IMR-90 (cell line): ENCODE data around the gene SEPTIN8. TPM values are rescaled to one million over a fixed set of nuclear protein-coding genes. Genes with fewer than 3 reads are reported as not detected.

Experiments
- ATAC-seq: fragments of 200-7000 bp; cut with Tn5 transposase; 2 replicates; pipeline ENCODE4 v1.9.1; 2020; ENCODE audit warnings: low read depth, mild to moderate bottlenecking, moderate library complexity
- Bru-seq: library from RNA; stranded (reverse); fragments of 400-500 nt; gene quantifications from one replicate; lab custom pipeline; 2021; lab: Mats Ljungman, UMichigan
- BruChase-seq, 2 experiments: library from RNA; stranded (reverse); fragments of 400-500 nt; gene quantifications; one replicate each; lab custom pipeline; 2021; lab: Mats Ljungman, UMichigan
- BruUV-seq: library from RNA; stranded (reverse); fragments of 400-500 nt; replicated peaks from 2 replicates; lab custom pipeline; 2021; lab: Mats Ljungman, UMichigan
- CTCF ChIA-PET: fragments of 300-600 bp; formaldehyde crosslinking; extraction: SDS; loops from one replicate; lab custom pipeline; 2021; ENCODE audit warnings: antibody characterized with exemption; lab: Yijun Ruan, JAX
- POLR2A ChIA-PET: fragments of 300-600 bp; sonication (Branson Sonifier 250); formaldehyde crosslinking; loops from one replicate; lab custom pipeline; 2022; ENCODE audit warnings: antibody characterized with exemption; ENCODE audit not compliant: unreplicated experiment; lab: Charles Lee
- DNase-seq: peaks from one replicate; pipeline ENCODE4 v3.0.0; 2013
- H2AFZ ChIP-seq: replicated peaks from 2 replicates; pipeline ENCODE3; 2013; ENCODE audit warnings: low read length, mild to moderate bottlenecking; ENCODE audit not compliant: poor library complexity
- H2AK5ac ChIP-seq: 2 replicates; pipeline ENCODE4 v1.6.1; 2013; ENCODE audit warnings: low read depth, low read length, inconsistent platforms
- H2AK9ac ChIP-seq: replicated peaks from 2 replicates; pipeline ENCODE3; 2013; ENCODE audit warnings: mild to moderate bottlenecking, low read depth, low read length, moderate library complexity; ENCODE audit not compliant: poor library complexity
- H2BK120ac ChIP-seq: 2 replicates; pipeline ENCODE4 v1.6.1; 2013; ENCODE audit warnings: low read depth, low read length, inconsistent platforms
- H2BK15ac ChIP-seq: 3 replicates; pipeline ENCODE4 v1.6.1; 2013; ENCODE audit warnings: low read depth, low read length, inconsistent platforms
- H2BK20ac ChIP-seq: 2 replicates; pipeline ENCODE4 v1.6.1; 2013; ENCODE audit warnings: low read depth, mild to moderate bottlenecking, inconsistent platforms, low read length, moderate library complexity
- H2BK5ac ChIP-seq: 2 replicates; pipeline ENCODE4 v1.6.1; 2013; ENCODE audit warnings: mild to moderate bottlenecking, low read depth, low read length, inconsistent platforms; ENCODE audit not compliant: poor library complexity, severe bottlenecking
- H3K14ac ChIP-seq: replicated peaks from 2 replicates; pipeline ENCODE4 v1.6.1; 2013; ENCODE audit warnings: low read depth, low read length, inconsistent platforms
- H3K18ac ChIP-seq: 2 replicates; pipeline ENCODE4 v1.6.1; 2013; ENCODE audit warnings: low read depth, low read length, control low read depth
- H3K23ac ChIP-seq: 2 replicates; pipeline ENCODE4 v1.6.1; 2013; ENCODE audit warnings: low read depth, low read length, inconsistent platforms
- H3K27ac ChIP-seq: 2 replicates; pipeline ENCODE4 v1.5.1; 2013; ENCODE audit warnings: mild to moderate bottlenecking, control low read depth, low read length; ENCODE audit not compliant: insufficient read depth
- H3K27me3 ChIP-seq: 2 replicates; pipeline ENCODE4 v1.6.1; 2013; ENCODE audit warnings: low read length; ENCODE audit not compliant: control insufficient read depth, insufficient read depth
- H3K36me3 ChIP-seq: 2 replicates; pipeline ENCODE4 v1.6.1; 2013; ENCODE audit warnings: low read length, mixed read lengths; ENCODE audit not compliant: control insufficient read depth, insufficient read depth
- H3K4ac ChIP-seq: 2 replicates; pipeline ENCODE4 v1.6.1; 2013; ENCODE audit warnings: low read depth, low read length, inconsistent platforms
- H3K4me1 ChIP-seq: 2 replicates; pipeline ENCODE4 v1.6.1; 2013; ENCODE audit warnings: low read length, mixed read lengths; ENCODE audit not compliant: control insufficient read depth, insufficient read depth
- H3K4me2 ChIP-seq: 2 replicates; pipeline ENCODE4 v1.6.1; 2013; ENCODE audit warnings: low read depth, mild to moderate bottlenecking, control low read depth, low read length, moderate library complexity
- H3K4me3 ChIP-seq: 2 replicates; pipeline ENCODE4 v1.5.1; 2013; ENCODE audit warnings: low read depth, mild to moderate bottlenecking, control low read depth, low read length, moderate library complexity; ENCODE audit not compliant: insufficient read depth
- H3K56ac ChIP-seq: 2 replicates; pipeline ENCODE4 v1.6.1; 2013; ENCODE audit warnings: low read length, inconsistent platforms; ENCODE audit not compliant: insufficient read depth; ENCODE audit errors: extremely low read depth
- H3K79me1 ChIP-seq, 2 experiments: 2 replicates each; pipeline ENCODE4 v1.6.1; 2013; ENCODE audit warnings: low read length in 2 of 2, inconsistent platforms in 1 of 2, low read depth in 1 of 2
- H3K9ac ChIP-seq: 2 replicates; pipeline ENCODE4 v1.6.1; 2013; ENCODE audit warnings: low read depth, low read length, control low read depth
- H3K9me1 ChIP-seq: 2 replicates; pipeline ENCODE4 v1.6.1; 2013; ENCODE audit warnings: low read length, inconsistent platforms; ENCODE audit not compliant: insufficient read depth
- H3K9me3 ChIP-seq: 2 replicates; pipeline ENCODE4 v1.6.1; 2013; ENCODE audit warnings: low read length; ENCODE audit not compliant: control insufficient read depth, insufficient read depth
- H4K20me1 ChIP-seq: 2 replicates; pipeline ENCODE4 v1.6.1; 2013; ENCODE audit warnings: low read length, inconsistent platforms; ENCODE audit not compliant: insufficient read depth
- H4K5ac ChIP-seq: 2 replicates; pipeline ENCODE4 v1.6.1; 2013; ENCODE audit warnings: mild to moderate bottlenecking, low read depth, low read length, control low read depth
- H4K8ac ChIP-seq, 2 experiments: 2 replicates each; pipeline ENCODE4 v1.6.1; 2013; ENCODE audit warnings: low read depth in 2 of 2, low read length in 2 of 2, control low read depth in 1 of 2, inconsistent platforms in 1 of 2
- H4K91ac ChIP-seq: 2 replicates; pipeline ENCODE4 v1.6.1; 2013; ENCODE audit warnings: low read depth, low read length, inconsistent platforms; ENCODE audit not compliant: insufficient read depth
- CTCF ChIP-seq: conservative IDR thresholded peaks from 2 replicates; pipeline ENCODE4 v1.5.1; 2012; ENCODE audit warnings: mild to moderate bottlenecking, low read depth, low read length, improper control_type of control experiment
- ELK1 ChIP-seq: fragments of 150-350 bp; IDR thresholded peaks from 2 replicates; pipeline ENCODE4 v1.6.1; 2016; ENCODE audit warnings: low read depth, mild to moderate bottlenecking, low read length, moderate library complexity, borderline replicate concordance
- FOS ChIP-seq: fragments of 150-350 bp; IDR thresholded peaks from 2 replicates; pipeline ENCODE4 v1.6.1; 2016; ENCODE audit warnings: low read depth, low read length
- MAZ ChIP-seq: IDR thresholded peaks from 2 replicates; pipeline ENCODE4 v1.6.1; 2012; ENCODE audit warnings: low read depth, mild to moderate bottlenecking, low read length, improper control_type of control experiment, moderate library complexity, borderline replicate concordance
- RAD21 ChIP-seq: IDR thresholded peaks from 2 replicates; pipeline ENCODE4 v1.6.1; 2012; ENCODE audit warnings: low read length, improper control_type of control experiment
- USF2 ChIP-seq: fragments of 150-350 bp; IDR thresholded peaks from 2 replicates; pipeline ENCODE4 v1.6.1; 2017; ENCODE audit warnings: mild to moderate bottlenecking, antibody characterized with exemption, low read length, low read depth
- WGBS, 2 experiments: methylation state at CpG; one replicate each; pipeline versions ENCODE4 v1.1.5 to v1.1.7; 2013; ENCODE audit warnings: missing lambda C conversion rate in 2 of 2; ENCODE audit not compliant: insufficient read length in 1 of 2; ENCODE audit errors: extremely low coverage in 2 of 2; 5-methylcytosine and 5-hydroxymethylcytosine counted together
- dilution Hi-C: fragments of 300-500 bp; cut with HindIII; formaldehyde crosslinking; loops from one replicate; pipeline ENCODE4 v1.14.3; 2018; ENCODE audit warnings: low sequenced_read_pairs; ENCODE audit not compliant: unreplicated experiment
- in situ Hi-C: fragments of 300-500 bp; cut with MboI; formaldehyde crosslinking; loops from 3 replicates; pipeline ENCODE4 v1.14.3; 2019; ENCODE audit warnings: low sequenced_read_pairs, inconsistent platforms, mixed read lengths
- intact Hi-C: fragments of 100-400 bp; cut with micrococcal nuclease; formaldehyde crosslinking; loops from 2 replicates; pipeline ENCODE4 v1.10.0; 2022
- long read RNA-seq: library from polyadenylated mRNA; unstranded; transcript quantifications from one replicate; pipeline ENCODE4 v2.0.0, GENCODE V29; 2021; ENCODE audit not compliant: unreplicated experiment
- polyA plus RNA-seq, 3 experiments: library from polyadenylated mRNA; depleted of rRNA; stranded (reverse); fragments of >200 nt; gene quantifications; 2 replicates each; pipeline ENCODE4 v1.2.3, GENCODE V29; 2012; ENCODE audit warnings: low replicate concordance in 1 of 3
- total RNA-seq: library from RNA; depleted of rRNA; stranded (reverse); fragments of >200 nt; gene quantifications from 2 replicates; pipeline ENCODE4 v1.2.3, GENCODE V29; 2012; rRNA removed

SEPTIN8 gene
- total RNA-seq (60.5 and 67.2 TPM in 2 replicates), polyA plus RNA-seq (2012; rRNA removed) (54.7 and 56.2 TPM in 2 replicates), Bru-seq, nascent RNA (percentile 54 among the genes with signal in this experiment), BruChase-seq, experiment 1, labeled RNA remaining after a 6-hour chase (percentile 68 among the genes with signal in this experiment), BruChase-seq, experiment 2, labeled RNA remaining after a 2-hour chase (percentile 64 among the genes with signal in this experiment)
- polyA plus RNA-seq (2012; cell fraction: cytosol; rRNA removed): 20.4 and 38.7 TPM in 2 replicates
- 131 and 144 TPM in 2 replicates for polyA plus RNA-seq (2012; cell fraction: nucleus; rRNA removed; ENCODE audit: low replicate concordance)
- long read RNA-seq, full-length matches to known transcripts: 40 of 86 reads
- long read RNA-seq, partial matches to known transcripts: 6 of 86 reads
- long read RNA-seq, other reads (novel, unspliced or antisense): 40 of 86 reads

- H3K79me1 ChIP-seq: peaks cover 23 to 51% of the 10 kb centered on the region in 2 experiments
- peak within 1 kb of the TSS; percentile 75 for H2AK5ac ChIP-seq
- peak within 1 kb of the TSS; percentile 67; the same call in 2 of the 3 replicates for H2BK15ac ChIP-seq
- peak within 1 kb of the TSS; percentile 61 for H3K56ac ChIP-seq
- H2BK120ac ChIP-seq: peak within 1 kb of the TSS; percentile 71
- BruUV-seq: no TSS peak
- H3K9me3 ChIP-seq: no peaks in the 10 kb centered on the region
- intact Hi-C loops: loop anchor here (2.0 kb wide), 1 partner anchor 43 kb away; no protein-coding TSS in a partner anchor
- no peak within 1 kb of the TSS; the same call in none of the 2 replicates for H3K18ac ChIP-seq
- peak within 1 kb of the TSS; percentile 85 for H3K4ac ChIP-seq
- H3K14ac ChIP-seq: peak within 1 kb of the TSS; percentile 54
- peak within 1 kb of the TSS; percentile 78 for H4K91ac ChIP-seq
- H3K36me3 ChIP-seq: no peaks in the 10 kb centered on the region
- TF ChIP-seq MAZ (peak; percentile 13; the same call in 1 of the 2 replicates), ELK1 (no peak), FOS (no peak), USF2 (no peak), CTCF (no peak), RAD21 (no peak)
- peaks cover 27% of the 10 kb centered on the region for H4K20me1 ChIP-seq
- dilution Hi-C loops: no loop called here
- H3K4me3 ChIP-seq: peak within 1 kb of the TSS; percentile 65
- WGBS, 2 experiments: 3% methylated on average over 57 of the region's 82 CpGs; no CpG with 5 or more reads in 1 of the 2 experiments
- H3K4me2 ChIP-seq: peak within 1 kb of the TSS; percentile 97
- H3K4me1 ChIP-seq: peaks cover 15% of the 10 kb centered on the region
- H3K9me1 ChIP-seq: peaks cover 30% of the 10 kb centered on the region
- no peak within 1 kb of the TSS for H2BK20ac ChIP-seq
- H3K27me3 ChIP-seq: no peaks in the 10 kb centered on the region
- ATAC-seq (peak; percentile 72), DNase-seq (no peak)
- peak within 1 kb of the TSS; percentile 90 for H2AK9ac ChIP-seq
- POLR2A ChIA-PET: no interaction called here
- H3K27ac ChIP-seq: peak within 1 kb of the TSS; percentile 61
- peak within 1 kb of the TSS; percentile 78 to 95 for H4K8ac ChIP-seq
- peak within 1 kb of the TSS; percentile 51 for H2BK5ac ChIP-seq
- peak within 1 kb of the TSS; percentile 90 for H3K23ac ChIP-seq
- H2AFZ ChIP-seq: peak within 1 kb of the TSS; percentile 98
- CTCF ChIA-PET: interaction anchor here (1.5 kb wide), 1 partner anchor 43 kb away, joined by 3 read pairs; no protein-coding TSS in a partner anchor
- peak within 1 kb of the TSS; percentile 61 for H4K5ac ChIP-seq
- in situ Hi-C loops: no loop called here
- H3K9ac ChIP-seq: peak within 1 kb of the TSS; percentile 72
These were observed at the start of gene SEPTIN8 for GRCh38 chr5:132777209-132778069. Gene SEPTIN8 (minus strand): TSS chr5:132777239. CDS start chr5:132777137, 102 bp downstream.
